Mesenchymal stem cell (in vitro differentiated cells and primary cell): ENCODE data around the gene MRPL52.

Experiments used
- DNase-seq: peaks from one replicate; pipeline ENCODE4 v3.0.0-alpha.2; 2013
- H2AFZ ChIP-seq: one replicate; pipeline ENCODE4 v1.6.1; 2013; ENCODE audit warnings: low read depth, mild to moderate bottlenecking, control low read depth, inconsistent platforms, low read length, moderate library complexity
- H2AK5ac ChIP-seq: 2 replicates; pipeline ENCODE4 v1.6.1; 2013; ENCODE audit warnings: low read length, moderate library complexity, mild to moderate bottlenecking, inconsistent platforms; ENCODE audit not compliant: severe bottlenecking
- H2BK120ac ChIP-seq: one replicate; pipeline ENCODE4 v1.6.1; 2013; ENCODE audit warnings: low read depth, mild to moderate bottlenecking, inconsistent platforms, low read length, moderate library complexity
- H2BK12ac ChIP-seq, 2 experiments: one replicate each; pipeline ENCODE4 v1.6.1; 2013; ENCODE audit warnings: inconsistent platforms in 2 of 2, low read length in 2 of 2, mild to moderate bottlenecking in 2 of 2, moderate library complexity in 2 of 2, control low read depth in 1 of 2
- H2BK15ac ChIP-seq: one replicate; pipeline ENCODE4 v1.6.1; 2013; ENCODE audit warnings: mild to moderate bottlenecking, low read depth, inconsistent platforms; ENCODE audit not compliant: poor library complexity, severe bottlenecking
- H2BK5ac ChIP-seq: 2 replicates; pipeline ENCODE4 v1.6.1; 2013; ENCODE audit warnings: low read depth, mild to moderate bottlenecking, low read length, control low read depth, inconsistent platforms; ENCODE audit not compliant: poor library complexity, severe bottlenecking
- H3K14ac ChIP-seq, 2 experiments: one replicate each; pipeline ENCODE4 v1.6.1; 2013; ENCODE audit warnings: inconsistent platforms in 2 of 2, low read length in 2 of 2, control low read depth in 1 of 2, mild to moderate bottlenecking in 1 of 2, moderate library complexity in 1 of 2
- H3K18ac ChIP-seq, 2 experiments: one replicate each; pipeline ENCODE4 v1.6.1; 2013; ENCODE audit warnings: inconsistent platforms in 2 of 2, low read length in 2 of 2, control low read depth in 1 of 2, low read depth in 1 of 2, mild to moderate bottlenecking in 1 of 2
- H3K23ac ChIP-seq, 2 experiments: one replicate each; pipeline ENCODE4 v1.6.1; 2013; ENCODE audit warnings: inconsistent platforms in 2 of 2, low read length in 2 of 2, mild to moderate bottlenecking in 2 of 2, moderate library complexity in 2 of 2, control low read depth in 1 of 2
- H3K27ac ChIP-seq: 2 replicates; pipeline ENCODE4 v1.5.1; 2013; ENCODE audit warnings: mild to moderate bottlenecking, moderate library complexity, low read length, control low read depth, inconsistent platforms; ENCODE audit not compliant: poor library complexity, severe bottlenecking
- H3K27me3 ChIP-seq, 2 experiments: 2 replicates each; pipeline versions ENCODE4 v1.6.1 to v1.7.0; 2013; ENCODE audit warnings: low read length in 2 of 2, mild to moderate bottlenecking in 2 of 2, moderate library complexity in 2 of 2, control low read depth in 1 of 2, inconsistent platforms in 1 of 2; ENCODE audit not compliant: control insufficient read depth in 1 of 2, insufficient read depth in 1 of 2
- H3K36me3 ChIP-seq, 2 experiments: 2 replicates each; pipeline versions ENCODE4 v1.6.1 to v1.7.0; 2013; ENCODE audit warnings: low read length in 2 of 2, control low read depth in 1 of 2, inconsistent platforms in 1 of 2, low read depth in 1 of 2, mild to moderate bottlenecking in 1 of 2; ENCODE audit not compliant: insufficient read depth in 2 of 2, control insufficient read depth in 1 of 2
- H3K4ac ChIP-seq, 2 experiments: one replicate each; pipeline ENCODE4 v1.6.1; 2013; ENCODE audit warnings: inconsistent platforms in 2 of 2, low read length in 2 of 2, mild to moderate bottlenecking in 2 of 2, moderate library complexity in 2 of 2, control low read depth in 1 of 2, low read depth in 1 of 2
- H3K4me1 ChIP-seq: 2 replicates; pipeline ENCODE4 v1.6.1; 2013; ENCODE audit warnings: low read depth, low read length, control low read depth; ENCODE audit not compliant: control insufficient read depth, insufficient read depth
- H3K4me2 ChIP-seq: 2 replicates; pipeline ENCODE4 v1.6.1; 2013; ENCODE audit warnings: low read length, mild to moderate bottlenecking, inconsistent platforms; ENCODE audit not compliant: poor library complexity, severe bottlenecking
- H3K4me3 ChIP-seq, 2 experiments: 2 replicates each; pipeline versions ENCODE4 v1.5.1 to v1.7.0; 2013; ENCODE audit warnings: low read length in 2 of 2, mild to moderate bottlenecking in 2 of 2, control low read depth in 1 of 2, low read depth in 1 of 2; ENCODE audit not compliant: insufficient read depth in 1 of 2
- H3K79me1 ChIP-seq: replicated peaks from 2 replicates; pipeline ENCODE4 v1.6.1; 2013; ENCODE audit warnings: mild to moderate bottlenecking, control low read depth, low read length, inconsistent platforms; ENCODE audit not compliant: poor library complexity, severe bottlenecking
- H3K9ac ChIP-seq: 2 replicates; pipeline ENCODE4 v1.7.0; 2013; ENCODE audit warnings: mild to moderate bottlenecking, low read length, moderate library complexity
- H3K9me3 ChIP-seq: 2 replicates; pipeline ENCODE4 v1.7.0; 2013; ENCODE audit warnings: mild to moderate bottlenecking, low read length; ENCODE audit not compliant: control insufficient read depth
- H4K8ac ChIP-seq: one replicate; pipeline ENCODE4 v1.6.1; 2013; ENCODE audit warnings: inconsistent platforms, mild to moderate bottlenecking, low read length, moderate library complexity
- H4K91ac ChIP-seq: one replicate; pipeline ENCODE4 v1.6.1; 2013; ENCODE audit warnings: mild to moderate bottlenecking, low read length, inconsistent platforms
- WGBS: methylation state at CpG from one replicate; pipeline ENCODE4 v1.1.7; 2013; ENCODE audit warnings: mixed read lengths; 5-methylcytosine and 5-hydroxymethylcytosine counted together

MRPL52 gene

DNA sequence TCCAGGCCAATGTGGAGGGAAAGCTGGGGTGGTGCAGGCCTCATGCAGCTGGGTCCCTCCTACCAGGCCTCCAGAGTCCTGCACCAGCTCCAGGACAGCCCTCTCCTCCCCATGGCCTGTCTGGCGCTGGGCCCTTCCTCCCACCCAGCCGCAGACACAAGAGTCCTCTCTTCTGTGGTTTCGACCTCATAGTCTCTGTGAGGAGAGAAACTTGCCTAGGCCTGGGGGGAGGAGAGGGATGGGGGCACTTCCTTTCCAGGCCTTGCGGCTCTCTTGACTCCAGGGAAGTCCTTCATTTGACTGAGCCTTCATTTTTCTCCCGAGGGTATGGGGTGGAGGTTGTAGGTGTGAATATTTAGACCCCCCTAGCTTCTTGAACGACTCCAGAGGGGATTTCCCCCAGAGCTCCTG, 8.9 kb downstream of the MRPL52 start:
- H3K18ac ChIP-seq: peak overlapping the region; percentile 93 to 95
- peak overlapping the region; percentile 27 for H4K8ac ChIP-seq
- H2AFZ ChIP-seq: no peak overlapping the region
- peaks cover 14% of the 10 kb centered on the region for H3K79me1 ChIP-seq
- H2BK15ac ChIP-seq: no peak overlapping the region
- WGBS: 7% methylated on average over 3 of the region's 6 CpGs
- H3K9me3 ChIP-seq: no peaks in the 10 kb centered on the region
- no peak overlapping the region for H3K14ac ChIP-seq
- H3K4me1 ChIP-seq: peaks cover 20% of the 10 kb centered on the region
- H2BK120ac ChIP-seq: peak overlapping the region; percentile 82
- DNase-seq: peak; percentile 86
- H3K9ac ChIP-seq: peak overlapping the region; percentile 100
- no peak overlapping the region for H3K23ac ChIP-seq
- H2BK12ac ChIP-seq: no peak overlapping the region
- peak overlapping the region; percentile 90 for H3K27ac ChIP-seq
- H3K4ac ChIP-seq: peak overlapping the region; percentile 33 to 94
- H3K27me3 ChIP-seq: no peaks in the 10 kb centered on the region
- H3K4me3 ChIP-seq: peak overlapping the region; percentile 89 to 96
- H2AK5ac ChIP-seq: peak overlapping the region; percentile 57
- H4K91ac ChIP-seq: peak overlapping the region; percentile 84
- H3K36me3 ChIP-seq: peaks cover 54 to 70% of the 10 kb centered on the region in 2 experiments
- H3K4me2 ChIP-seq: peak overlapping the region; percentile 82
- peak overlapping the region; percentile 22 for H2BK5ac ChIP-seq

DNA sequence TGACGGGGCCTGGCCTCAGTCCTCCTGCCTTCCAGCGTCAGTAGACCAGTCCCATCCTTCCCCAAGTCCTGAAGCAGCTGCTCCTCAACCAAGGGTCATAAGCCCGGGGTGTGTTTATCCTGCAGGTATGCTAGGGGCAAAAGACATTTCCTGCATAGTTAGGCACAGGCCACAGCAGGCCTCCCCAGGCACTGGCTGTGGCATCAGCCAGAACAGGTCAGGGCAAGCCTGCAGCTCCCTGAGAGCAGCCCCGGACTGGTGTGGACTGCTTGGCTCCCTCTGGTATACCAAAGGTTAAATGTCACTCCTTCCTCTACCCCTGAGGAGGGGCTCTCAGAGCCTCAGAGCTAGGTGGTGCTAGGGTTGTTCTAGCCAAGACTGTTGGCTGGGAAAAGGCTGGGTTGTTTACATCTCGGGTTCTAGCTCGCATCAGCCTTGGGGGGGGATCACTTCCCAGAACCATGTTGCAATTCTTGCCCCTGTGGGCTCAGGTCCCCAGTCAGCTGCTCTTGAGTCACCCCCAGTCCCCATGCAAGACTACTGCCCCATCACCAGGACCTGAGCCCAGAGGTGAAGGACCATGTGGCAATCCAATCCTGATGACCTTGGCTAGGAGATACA, 9.6 kb downstream of the MRPL52 start:
- Histone ChIP-seq H4K8ac (peak overlapping the region; percentile 45), H4K91ac (peak overlapping the region; percentile 55), H3K36me3 (peaks cover 53 to 70% of the 10 kb centered on the region in 2 experiments), H3K14ac (peak overlapping the region in 1 of 2 experiments; percentile 69), H3K23ac (no peak overlapping the region), H2AK5ac (peak overlapping the region; percentile 57), H2BK12ac (peak overlapping the region in 1 of 2 experiments; percentile 4), H3K4me2 (peak overlapping the region; percentile 82), H2BK120ac (peak overlapping the region; percentile 69), H3K9ac (peak overlapping the region; percentile 100), H3K27ac (peak overlapping the region; percentile 90), H3K27me3 (no peaks in the 10 kb centered on the region), H3K9me3 (no peaks in the 10 kb centered on the region), H3K4me1 (peaks cover 20% of the 10 kb centered on the region), H3K18ac (peak overlapping the region; percentile 79 to 82), H2AFZ (no peak overlapping the region), H3K79me1 (peaks cover 12% of the 10 kb centered on the region), H3K4me3 (peak overlapping the region in 1 of 2 experiments; percentile 96), H3K4ac (peak overlapping the region; percentile 33 to 94), H2BK5ac (no peak overlapping the region), H2BK15ac (peak overlapping the region; percentile 50)
- WGBS: 65% methylated on average over 6 of the region's 6 CpGs
- DNase-seq: peak; percentile 53

DNA sequence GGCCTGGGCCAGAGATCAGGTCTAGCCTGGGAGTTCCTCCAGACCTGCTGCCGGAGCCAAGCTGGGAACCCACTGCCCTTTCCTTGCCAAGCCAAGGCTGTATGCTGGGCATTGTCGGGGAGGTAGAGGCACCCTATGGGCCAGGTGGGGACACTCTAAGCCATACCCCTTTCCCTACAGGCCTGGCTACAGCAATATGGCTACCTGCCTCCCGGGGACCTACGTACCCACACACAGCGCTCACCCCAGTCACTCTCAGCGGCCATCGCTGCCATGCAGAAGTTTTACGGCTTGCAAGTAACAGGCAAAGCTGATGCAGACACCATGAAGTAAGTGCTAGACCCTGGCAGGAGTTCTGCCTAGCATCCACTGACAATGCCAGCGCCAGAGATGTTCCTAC, 11.6 kb downstream of the MRPL52 start:
- no peak overlapping the region for H3K4ac ChIP-seq
- H2AFZ ChIP-seq: no peak overlapping the region
- peak overlapping the region; percentile 31 for H4K8ac ChIP-seq
- H3K14ac ChIP-seq: no peak overlapping the region
- 97% methylated on average over 9 of the region's 9 CpGs for WGBS
- no peak overlapping the region for H3K4me2 ChIP-seq
- no peak overlapping the region for H2AK5ac ChIP-seq
- H2BK12ac ChIP-seq: no peak overlapping the region
- peak overlapping the region; percentile 100 for H3K9ac ChIP-seq
- peaks cover 21% of the 10 kb centered on the region for H3K79me1 ChIP-seq
- H2BK5ac ChIP-seq: no peak overlapping the region
- H3K36me3 ChIP-seq: peaks cover 64 to 77% of the 10 kb centered on the region in 2 experiments
- H3K18ac ChIP-seq: peak overlapping the region in 1 of 2 experiments; percentile 31
- H2BK120ac ChIP-seq: no peak overlapping the region
- no peak overlapping the region for H3K23ac ChIP-seq
- no peak overlapping the region for H3K27ac ChIP-seq
- H3K4me3 ChIP-seq: peak overlapping the region in 1 of 2 experiments; percentile 15
- no peaks in the 10 kb centered on the region for H3K27me3 ChIP-seq
- H2BK15ac ChIP-seq: no peak overlapping the region
- no peak for DNase-seq
- no peaks in the 10 kb centered on the region for H3K9me3 ChIP-seq
- peaks cover 24% of the 10 kb centered on the region for H3K4me1 ChIP-seq
- H4K91ac ChIP-seq: peak overlapping the region; percentile 23

DNA sequence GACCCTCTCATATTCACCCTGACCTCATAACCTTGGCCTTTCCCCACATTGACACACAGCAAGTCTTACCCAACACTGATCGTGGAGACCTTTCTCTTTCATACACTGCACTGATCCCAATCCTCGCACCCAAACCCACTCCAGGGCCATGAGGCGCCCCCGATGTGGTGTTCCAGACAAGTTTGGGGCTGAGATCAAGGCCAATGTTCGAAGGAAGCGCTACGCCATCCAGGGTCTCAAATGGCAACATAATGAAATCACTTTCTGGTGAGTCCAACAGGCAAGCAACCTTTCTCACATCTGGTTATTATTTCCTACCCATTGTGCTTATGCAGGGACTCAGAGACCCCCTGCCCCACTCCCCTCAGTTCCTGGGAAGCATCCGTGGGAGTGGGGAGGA, 12.1 kb downstream of the MRPL52 start:
- H2BK15ac ChIP-seq: no peak overlapping the region
- H2AK5ac ChIP-seq: no peak overlapping the region
- H2BK12ac ChIP-seq: no peak overlapping the region
- no peak overlapping the region for H3K27ac ChIP-seq
- H4K91ac ChIP-seq: no peak overlapping the region
- no peaks in the 10 kb centered on the region for H3K27me3 ChIP-seq
- no peak overlapping the region for H3K14ac ChIP-seq
- peak overlapping the region; percentile 100 for H3K9ac ChIP-seq
- H3K79me1 ChIP-seq: peaks cover 25% of the 10 kb centered on the region
- no peak overlapping the region for H2AFZ ChIP-seq
- H3K4me2 ChIP-seq: no peak overlapping the region
- no peak overlapping the region for H2BK5ac ChIP-seq
- WGBS: over 99% methylated on average over 8 of the region's 8 CpGs
- no peak for DNase-seq
- no peak overlapping the region for H3K23ac ChIP-seq
- no peak overlapping the region for H3K18ac ChIP-seq
- H3K4ac ChIP-seq: no peak overlapping the region
- H3K4me3 ChIP-seq: peak overlapping the region in 1 of 2 experiments; percentile 15
- no peaks in the 10 kb centered on the region for H3K9me3 ChIP-seq
- no peak overlapping the region for H2BK120ac ChIP-seq
- H3K36me3 ChIP-seq: peaks cover 69 to 82% of the 10 kb centered on the region in 2 experiments
- no peak overlapping the region for H4K8ac ChIP-seq
- peaks cover 29% of the 10 kb centered on the region for H3K4me1 ChIP-seq
